HCT116 (cell line): ENCODE results near the gene PRDM9.

Experiments
- CTCF ChIP-seq, 3 experiments: fragments of 200-600 bp in 1 of 3; sonication (generic) in 1 of 3; IDR thresholded peaks in 2 of 3; conservative IDR thresholded peaks in 1 of 3; 2 replicates each; pipeline ENCODE4 v1.5.1; 2012 to 2017; ENCODE audit warnings: low read depth in 2 of 3, low read length in 2 of 3, antibody characterized with exemption in 1 of 3, borderline replicate concordance in 1 of 3, control low read depth in 1 of 3, mild to moderate bottlenecking in 1 of 3, mixed read lengths in 1 of 3, mixed run types in 1 of 3, moderate library complexity in 1 of 3; ENCODE audit not compliant: insufficient read depth in 1 of 3
- POLR2A ChIP-seq: IDR thresholded peaks from 2 replicates; pipeline ENCODE4 v1.7.0; 2011; ENCODE audit warnings: borderline replicate concordance; ENCODE audit not compliant: insufficient read depth, insufficient read length; ENCODE audit errors: extremely low read depth
- POLR2AphosphoS5 ChIP-seq: IDR thresholded peaks from 2 replicates; pipeline ENCODE4 v1.6.1; 2011; ENCODE audit warnings: mild to moderate bottlenecking, low read depth, low read length, moderate library complexity
- REST ChIP-seq: IDR thresholded peaks from 2 replicates; pipeline ENCODE4 v1.6.1; 2012; ENCODE audit warnings: low read depth
- SP1 ChIP-seq: IDR thresholded peaks from 2 replicates; pipeline ENCODE4 v1.6.1; 2012; ENCODE audit warnings: low read depth
- YY1 ChIP-seq: IDR thresholded peaks from 2 replicates; pipeline ENCODE4 v1.6.1; 2011; ENCODE audit warnings: low read length, low read depth, moderate library complexity, mild to moderate bottlenecking; ENCODE audit not compliant: insufficient replicate concordance; ENCODE audit errors: extremely low read depth
- TF ChIP-seq, protein P1 (sequence below): IDR thresholded peaks from 2 replicates; pipeline ENCODE4 v1.6.1; 2012

GRCh38 chr5:23484096-23484495 lies 23.3 kb upstream of the PRDM9 start:
- no peak for TF ChIP-seq YY1
- no peak for TF ChIP-seq SP1
- TF ChIP-seq, protein P1, sequence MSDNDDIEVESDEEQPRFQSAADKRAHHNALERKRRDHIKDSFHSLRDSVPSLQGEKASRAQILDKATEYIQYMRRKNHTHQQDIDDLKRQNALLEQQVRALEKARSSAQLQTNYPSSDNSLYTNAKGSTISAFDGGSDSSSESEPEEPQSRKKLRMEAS: no peak
- no peak for TF ChIP-seq CTCF (IDR thresholded peaks at IDR 0.05 in 2 of 3, conservative IDR thresholded peaks at IDR 0.05 in 1 of 3; ENCODE audit: borderline replicate concordance in 1 of 3, insufficient read depth in 1 of 3, low read depth in 2 of 3, low read length in 2 of 3)
- TF ChIP-seq POLR2AphosphoS5: no peak
- TF ChIP-seq POLR2A: no peak
- no peak for TF ChIP-seq REST
